Activated T-helper 2 cell treated with anti-CD3 and anti-CD28 coated beads, Interferon-gamma antibody, Interleukin-2, Interleukin-4, amounts not matched to agents 10 μg/mL and 5 μg/mL and 100 μg/mL, durations not matched to agents 14 hours and 24 hours and 36 hours (primary cell): ENCODE measurements around the gene MRPL27. TPM values are rescaled to one million over a fixed set of nuclear protein-coding genes. Genes with fewer than 3 reads are reported as not detected.

Experiments
- DNase-seq: peaks from one replicate; pipeline ENCODE4 v3.0.0; 2021; ENCODE audit warnings: low spot score
- H3K27ac Mint-ChIP-seq: one replicate; pipeline ENCODE4 v1.8.0; 2021; ENCODE audit warnings: mixed read lengths
- H3K27me3 Mint-ChIP-seq: one replicate; pipeline ENCODE4 v1.8.0; 2021; ENCODE audit warnings: low read depth, mixed read lengths
- H3K36me3 Mint-ChIP-seq: one replicate; pipeline ENCODE4 v1.8.0; 2021; ENCODE audit warnings: low read depth, mixed read lengths
- H3K4me1 Mint-ChIP-seq: one replicate; pipeline ENCODE4 v1.8.0; 2021; ENCODE audit warnings: low read depth, mixed read lengths
- H3K4me3 Mint-ChIP-seq: one replicate; pipeline ENCODE4 v1.8.0; 2021; ENCODE audit warnings: low read depth, mild to moderate bottlenecking, moderate library complexity, mixed read lengths
- H3K9me3 Mint-ChIP-seq: one replicate; pipeline ENCODE4 v1.8.0; 2021; ENCODE audit warnings: mixed read lengths
- intact Hi-C: fragments of 100-400 bp; cut with micrococcal nuclease; formaldehyde crosslinking; loops from one replicate; pipeline ENCODE4 v1.15.1; 2023
- total RNA-seq: library from RNA; stranded (reverse); gene quantifications from 2 replicates; pipeline ENCODE4 v1.2.3, GENCODE V29; 2022

Gene MRPL27
- total RNA-seq, 1 donor from 2014 or later: 95.6 TPM

DNA sequence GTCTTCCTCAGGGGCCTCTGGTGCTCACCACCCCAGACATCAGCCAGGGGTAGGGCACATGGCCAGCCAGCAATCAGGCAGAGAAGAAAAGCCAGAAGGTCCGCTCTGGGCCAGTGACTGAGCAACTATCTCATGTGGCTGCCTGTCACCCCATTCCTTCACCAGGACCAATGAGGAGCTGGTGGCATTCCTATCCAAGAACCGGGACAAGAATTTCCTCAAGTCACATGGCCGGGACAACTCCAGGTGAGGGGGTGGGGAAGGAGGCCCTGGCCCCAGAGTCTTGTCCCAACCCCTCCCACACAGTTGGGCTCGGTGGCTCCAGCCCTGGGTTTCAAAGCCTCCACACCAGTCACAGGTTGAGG, 17.7 kb downstream of the MRPL27 start:
- Mint-ChIP-seq H3K9me3 (no peaks in the 10 kb centered on the region), H3K36me3 (peaks cover 67% of the 10 kb centered on the region), H3K4me1 (peaks cover 7% of the 10 kb centered on the region), H3K27me3 (no peaks in the 10 kb centered on the region), H3K27ac (no peak overlapping the region), H3K4me3 (no peak overlapping the region)
- DNase-seq: no peak
- intact Hi-C loops: no loop called here

- peaks cover 7% of the 10 kb centered on the region for H3K4me1 Mint-ChIP-seq
- no peak overlapping the region for H3K27ac Mint-ChIP-seq
- no peak for DNase-seq
- H3K36me3 Mint-ChIP-seq: peaks cover 67% of the 10 kb centered on the region
- intact Hi-C loops: no loop called here
- no peaks in the 10 kb centered on the region for H3K9me3 Mint-ChIP-seq
- H3K27me3 Mint-ChIP-seq: no peaks in the 10 kb centered on the region
- H3K4me3 Mint-ChIP-seq: no peak overlapping the region
Observed at GRCh38 chr17:50354776-50355175, 18.2 kb downstream of the MRPL27 start.

GRCh38 chr17:50354198-50354597, 18.8 kb downstream of the MRPL27 start:
- Mint-ChIP-seq H3K27me3 (no peaks in the 10 kb centered on the region), H3K9me3 (no peaks in the 10 kb centered on the region), H3K4me3 (no peak overlapping the region), H3K36me3 (peaks cover 67% of the 10 kb centered on the region), H3K27ac (no peak overlapping the region), H3K4me1 (peaks cover 11% of the 10 kb centered on the region)
- no peak for DNase-seq
- intact Hi-C loops: no loop called here

DNA sequence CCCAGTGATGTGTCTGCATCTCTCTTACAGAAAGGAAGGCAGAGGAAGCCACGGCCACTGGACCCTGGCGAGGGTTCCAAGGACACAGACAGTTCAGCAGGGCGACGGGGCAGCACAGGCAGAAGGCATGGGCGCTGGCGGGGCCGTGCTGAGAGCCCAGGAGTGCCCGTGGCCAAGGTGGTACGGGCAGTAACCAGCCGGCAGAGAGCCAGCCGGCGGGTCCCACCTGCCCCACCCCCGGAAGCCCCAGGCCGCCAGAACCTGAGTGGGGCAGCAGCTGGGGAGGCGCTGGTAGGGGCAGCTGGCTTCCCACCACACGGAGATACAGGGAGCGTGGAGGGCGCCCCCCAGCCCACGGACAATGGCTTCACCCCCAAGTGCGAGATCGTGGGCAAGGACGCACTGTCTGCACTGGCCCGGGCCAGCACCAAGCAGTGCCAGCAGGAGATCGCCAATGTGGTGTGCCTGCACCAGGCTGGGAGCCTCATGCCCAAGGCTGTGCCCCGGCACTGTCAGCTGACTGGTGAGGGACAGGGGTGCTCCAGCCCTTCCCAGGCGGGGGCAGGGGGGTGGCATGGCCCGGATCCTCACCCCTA, 19.3 kb downstream of the MRPL27 start:
- no peaks in the 10 kb centered on the region for H3K9me3 Mint-ChIP-seq
- H3K36me3 Mint-ChIP-seq: peaks cover 66% of the 10 kb centered on the region
- H3K4me3 Mint-ChIP-seq: no peak overlapping the region
- H3K4me1 Mint-ChIP-seq: peaks cover 15% of the 10 kb centered on the region
- H3K27ac Mint-ChIP-seq: no peak overlapping the region
- intact Hi-C loops: no loop called here
- H3K27me3 Mint-ChIP-seq: no peaks in the 10 kb centered on the region
- no peak for DNase-seq

DNA sequence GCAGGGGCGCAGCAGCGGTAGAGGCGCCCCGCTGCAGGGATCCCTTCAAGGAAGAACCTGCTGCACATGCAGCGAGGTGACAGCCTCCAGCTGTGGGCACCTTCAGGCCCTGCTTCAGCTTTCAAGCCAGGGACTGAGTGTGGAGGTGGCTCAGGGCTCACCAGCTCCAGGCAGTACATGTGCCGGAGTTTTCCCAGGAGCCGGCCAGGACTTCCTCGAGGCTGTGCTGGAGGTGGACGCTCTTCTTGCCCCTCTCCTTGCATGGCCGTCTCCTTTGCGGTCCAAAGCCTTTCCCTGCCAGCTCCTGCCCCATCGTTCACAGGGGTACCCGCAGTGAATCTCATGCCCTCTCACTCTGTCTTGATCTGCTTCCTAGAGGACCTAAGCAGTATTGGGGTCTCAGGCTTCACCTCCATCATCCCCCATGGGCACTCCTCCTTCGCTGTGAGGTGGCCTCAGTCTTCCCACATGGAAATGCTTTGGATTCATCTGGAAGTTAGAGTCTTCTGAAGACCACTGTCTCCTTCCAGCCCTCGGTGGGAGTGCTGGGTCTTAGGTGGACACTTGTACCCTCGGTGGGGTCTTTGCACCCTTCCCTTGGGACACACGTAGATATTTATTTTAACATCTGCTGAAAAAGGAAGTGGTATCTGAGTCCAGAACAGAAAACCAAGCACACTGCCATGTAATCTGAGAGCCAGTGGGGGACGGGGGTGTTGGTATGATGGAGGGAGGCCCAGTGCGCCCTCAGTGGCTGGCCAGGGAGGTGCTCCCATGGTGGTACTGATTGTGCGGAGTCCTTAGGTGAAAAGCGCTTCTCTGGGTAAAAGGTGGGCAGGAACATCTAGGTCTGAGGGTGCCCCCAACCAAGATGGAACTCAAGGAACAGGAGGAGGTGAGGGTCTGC, 20.0 kb downstream of the MRPL27 start:
- no peaks in the 10 kb centered on the region for H3K27me3 Mint-ChIP-seq
- H3K27ac Mint-ChIP-seq: no peak overlapping the region
- no peak overlapping the region for H3K4me3 Mint-ChIP-seq
- peaks cover 66% of the 10 kb centered on the region for H3K36me3 Mint-ChIP-seq
- intact Hi-C loops: no loop called here
- peaks cover 23% of the 10 kb centered on the region for H3K4me1 Mint-ChIP-seq
- no peaks in the 10 kb centered on the region for H3K9me3 Mint-ChIP-seq
- DNase-seq: no peak

DNA sequence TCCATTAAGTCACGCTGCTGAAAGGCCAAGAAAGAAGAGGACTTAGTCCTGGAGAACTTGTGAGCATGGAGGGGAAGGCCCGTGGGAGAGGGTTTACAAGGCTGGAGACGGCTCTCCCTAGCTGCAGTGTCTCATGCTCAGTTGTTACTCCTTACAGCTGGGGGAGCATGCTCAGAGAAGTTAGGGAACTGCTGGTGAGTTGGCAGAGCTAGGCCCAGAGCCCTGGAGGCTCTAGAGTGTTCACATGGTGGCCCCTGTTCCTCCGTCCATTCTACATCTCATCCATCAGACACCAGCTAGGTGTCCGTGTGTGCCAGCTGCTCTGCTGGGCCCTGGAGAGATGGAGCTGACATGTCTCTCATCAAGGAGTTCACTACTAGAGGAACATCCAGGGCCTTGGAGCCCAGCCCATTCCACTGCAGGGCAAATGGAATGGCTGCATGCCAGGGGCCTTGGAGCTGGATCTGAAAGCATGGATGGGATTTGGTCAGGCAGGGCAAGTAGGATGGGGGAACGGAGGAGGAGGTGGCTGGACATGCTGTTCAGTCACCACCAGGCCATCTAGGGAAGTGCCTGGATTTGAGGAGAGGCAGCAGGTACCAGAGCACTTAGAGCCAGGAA, 20.8 kb downstream of the MRPL27 start:
- intact Hi-C loops: no loop called here
- H3K4me1 Mint-ChIP-seq: peaks cover 27% of the 10 kb centered on the region
- peaks cover 67% of the 10 kb centered on the region for H3K36me3 Mint-ChIP-seq
- DNase-seq: no peak
- H3K4me3 Mint-ChIP-seq: no peak overlapping the region
- H3K27ac Mint-ChIP-seq: peak overlapping the region; percentile 50
- no peaks in the 10 kb centered on the region for H3K27me3 Mint-ChIP-seq
- H3K9me3 Mint-ChIP-seq: no peaks in the 10 kb centered on the region

DNA sequence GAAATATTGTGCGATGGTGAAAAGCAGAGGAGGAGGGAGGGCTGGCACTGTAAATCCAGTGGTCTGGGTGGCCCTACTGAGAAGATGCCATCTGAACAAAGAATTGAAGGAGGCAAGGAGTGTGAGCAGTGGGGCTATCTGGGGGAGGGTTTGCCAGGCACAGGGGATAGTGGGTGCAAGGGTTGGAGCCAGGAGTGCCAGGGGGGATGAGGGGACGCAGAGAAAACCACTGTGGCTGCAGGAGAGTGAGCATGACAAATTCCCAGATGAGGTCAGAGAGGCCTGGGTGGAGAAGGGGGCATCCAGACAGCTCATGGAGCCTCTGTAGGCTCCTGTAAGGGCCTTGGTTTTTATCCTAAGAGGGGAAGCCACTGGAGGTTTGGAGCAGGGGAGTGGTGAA, 22.3 kb downstream of the MRPL27 start:
- Mint-ChIP-seq H3K4me1 (peaks cover 29% of the 10 kb centered on the region), H3K36me3 (peaks cover 62% of the 10 kb centered on the region), H3K27me3 (no peaks in the 10 kb centered on the region), H3K9me3 (no peaks in the 10 kb centered on the region), H3K4me3 (no peak overlapping the region), H3K27ac (peak overlapping the region; percentile 66)
- no peak for DNase-seq
- intact Hi-C loops: no loop called here

DNA sequence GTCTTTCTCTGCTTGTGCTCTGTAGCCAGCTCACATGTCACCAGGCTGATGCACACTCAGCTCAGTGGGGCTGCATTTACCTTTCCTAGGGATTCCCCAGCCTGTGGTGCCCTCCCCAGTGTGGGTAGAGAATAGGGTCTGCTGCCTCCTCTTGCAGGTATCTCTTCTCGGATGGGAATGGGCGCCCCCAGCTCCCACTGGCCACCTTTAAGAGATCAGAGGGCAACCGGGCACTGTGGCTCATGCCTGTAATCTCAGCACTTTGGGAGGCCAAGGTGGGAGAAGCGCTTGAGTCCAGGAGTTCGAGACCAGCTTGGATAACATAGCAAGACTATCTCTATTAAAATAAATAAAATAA, 23.8 kb downstream of the MRPL27 start:
- H3K9me3 Mint-ChIP-seq: no peaks in the 10 kb centered on the region
- no peaks in the 10 kb centered on the region for H3K27me3 Mint-ChIP-seq
- H3K27ac Mint-ChIP-seq: peak overlapping the region; percentile 66
- H3K4me1 Mint-ChIP-seq: peaks cover 38% of the 10 kb centered on the region
- H3K36me3 Mint-ChIP-seq: peaks cover 56% of the 10 kb centered on the region
- intact Hi-C loops: loop anchor here (5.0 kb wide), 2 partner anchors 42 to 147 kb away; partner anchors contain the start of gene COL1A1
- H3K4me3 Mint-ChIP-seq: peak overlapping the region; percentile 62
- DNase-seq: no peak

DNA sequence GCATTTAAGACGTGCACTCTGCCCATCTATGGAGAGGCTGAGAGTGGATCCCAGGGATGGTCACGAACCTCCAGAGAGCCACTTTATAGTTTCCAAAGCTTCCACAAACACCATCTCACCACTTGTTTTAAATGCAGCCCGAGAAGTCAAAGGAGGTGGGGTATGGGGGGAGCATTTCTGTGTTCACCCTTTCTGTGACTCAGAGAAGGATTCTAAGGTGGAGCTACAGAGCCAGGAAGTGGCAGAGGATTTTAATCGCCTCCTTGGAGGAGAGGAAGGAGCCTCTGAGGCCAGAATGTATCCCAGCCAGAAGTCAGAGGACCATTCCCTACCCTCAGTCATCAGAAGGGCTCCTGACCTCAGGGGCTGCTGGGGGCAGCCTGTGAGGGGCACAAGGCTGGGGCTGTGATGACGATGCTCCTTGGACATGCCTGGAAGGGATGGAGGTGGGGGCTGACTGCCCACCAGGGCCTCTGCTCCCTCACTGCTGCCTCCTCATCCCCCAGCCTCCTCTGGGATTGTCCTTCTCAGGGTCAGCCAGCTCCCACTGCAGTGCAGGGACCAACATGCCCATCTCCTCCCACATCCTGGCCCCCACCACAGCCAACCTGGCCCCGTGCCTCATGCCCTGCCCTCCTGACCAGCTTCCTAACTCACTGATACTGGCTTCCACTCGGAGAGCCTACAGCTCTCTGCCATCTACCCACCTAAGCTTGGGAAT, 24.3 kb downstream of the MRPL27 start:
- no peaks in the 10 kb centered on the region for H3K9me3 Mint-ChIP-seq
- no peaks in the 10 kb centered on the region for H3K27me3 Mint-ChIP-seq
- H3K4me1 Mint-ChIP-seq: peaks cover 38% of the 10 kb centered on the region
- intact Hi-C loops: loop anchor here (5.0 kb wide), 2 partner anchors 41 to 146 kb away; partner anchors contain the start of gene COL1A1
- no peak for DNase-seq
- H3K27ac Mint-ChIP-seq: peak overlapping the region; percentile 66
- peaks cover 55% of the 10 kb centered on the region for H3K36me3 Mint-ChIP-seq
- H3K4me3 Mint-ChIP-seq: peak overlapping the region; percentile 93

GRCh38 chr17:50347894-50348291, 25.1 kb downstream of the MRPL27 start:
- no peaks in the 10 kb centered on the region for H3K27me3 Mint-ChIP-seq
- DNase-seq: no peak
- H3K9me3 Mint-ChIP-seq: no peaks in the 10 kb centered on the region
- peaks cover 38% of the 10 kb centered on the region for H3K4me1 Mint-ChIP-seq
- H3K27ac Mint-ChIP-seq: peak overlapping the region; percentile 56
- intact Hi-C loops: loop anchor here (5.0 kb wide), 2 partner anchors 41 to 146 kb away; partner anchors contain the start of gene COL1A1
- peak overlapping the region; percentile 93 for H3K4me3 Mint-ChIP-seq
- H3K36me3 Mint-ChIP-seq: peaks cover 48% of the 10 kb centered on the region

- intact Hi-C loops: loop anchor here (5.0 kb wide), 2 partner anchors 40 to 145 kb away; partner anchors contain the start of gene COL1A1
- H3K27ac Mint-ChIP-seq: peak overlapping the region; percentile 81
- H3K36me3 Mint-ChIP-seq: peaks cover 46% of the 10 kb centered on the region
- DNase-seq: no peak
- H3K4me1 Mint-ChIP-seq: peaks cover 38% of the 10 kb centered on the region
- peak overlapping the region; percentile 93 for H3K4me3 Mint-ChIP-seq
- H3K27me3 Mint-ChIP-seq: no peaks in the 10 kb centered on the region
- H3K9me3 Mint-ChIP-seq: no peaks in the 10 kb centered on the region
Observed at GRCh38 chr17:50347117-50347893, 25.7 kb downstream of the MRPL27 start.
